Kidney tubule cell (primary cell): Measurements from ENCODE around the gene SEC14L1.
A peak's percentile ranks its signal among the peaks of the same experiment; 100 is the strongest.
"Not testable (repeated sequence)": the region's sequence is repeated elsewhere in the genome, so short reads cannot be mapped to it uniquely, and the experiment has no call there.

ENCODE experiments used
- DNase-seq: peaks from one replicate; pipeline ENCODE4 v3.0.0-alpha.2; 2018; ENCODE audit warnings: low spot score

SEC14L1 gene

DNA sequence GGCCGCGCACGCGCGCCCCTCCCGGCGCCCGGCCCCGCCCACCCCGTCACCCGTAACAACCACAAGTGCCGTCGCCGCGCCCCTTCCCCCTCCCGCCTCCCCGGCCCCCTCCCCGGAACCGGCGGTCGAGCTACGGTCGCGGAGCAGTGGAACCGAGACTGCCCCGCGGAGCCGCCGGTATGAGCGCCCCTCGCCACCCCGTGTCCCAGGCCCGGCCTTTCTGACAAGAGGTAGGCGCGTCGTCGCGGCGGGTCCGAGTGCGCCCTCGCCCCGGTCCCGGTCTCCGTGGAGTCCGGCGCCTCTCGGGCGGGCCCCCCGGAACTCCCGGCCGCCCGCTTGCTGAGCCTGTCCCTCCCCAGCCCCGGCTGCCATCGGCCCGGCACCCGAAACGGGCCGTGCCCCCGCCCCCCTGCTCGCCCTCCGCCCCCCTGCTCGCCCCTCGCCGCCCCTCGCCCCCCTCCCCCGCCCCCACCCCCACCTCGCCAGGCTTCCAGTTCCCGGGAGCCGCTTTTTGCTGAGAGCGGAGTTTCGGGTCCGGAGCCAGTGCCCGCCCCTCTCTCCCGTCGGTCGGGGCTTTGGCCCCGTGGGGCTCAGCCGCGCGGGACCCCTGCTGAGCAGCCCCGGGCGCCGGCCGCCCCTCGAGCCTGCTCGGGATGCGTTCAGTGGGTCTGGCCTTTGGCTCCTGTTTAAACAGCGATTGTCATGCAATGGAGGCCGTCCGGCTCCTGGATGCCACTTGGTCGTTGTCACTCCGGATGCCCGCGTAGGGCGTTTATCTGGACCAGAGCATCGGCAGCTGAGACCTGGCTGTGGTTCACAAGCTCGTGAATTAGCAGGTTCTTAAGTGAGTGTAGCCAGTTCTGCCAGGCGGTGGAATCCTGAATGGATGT lies at the start of gene SEC14L1:
Gene SEC14L1, plus strand, starts transcription at position 92 of the 890 bp plus-strand sequence. CDS start 2,628 bp downstream, outside the sequence.
- DNase-seq, result peak; percentile 64

DNA sequence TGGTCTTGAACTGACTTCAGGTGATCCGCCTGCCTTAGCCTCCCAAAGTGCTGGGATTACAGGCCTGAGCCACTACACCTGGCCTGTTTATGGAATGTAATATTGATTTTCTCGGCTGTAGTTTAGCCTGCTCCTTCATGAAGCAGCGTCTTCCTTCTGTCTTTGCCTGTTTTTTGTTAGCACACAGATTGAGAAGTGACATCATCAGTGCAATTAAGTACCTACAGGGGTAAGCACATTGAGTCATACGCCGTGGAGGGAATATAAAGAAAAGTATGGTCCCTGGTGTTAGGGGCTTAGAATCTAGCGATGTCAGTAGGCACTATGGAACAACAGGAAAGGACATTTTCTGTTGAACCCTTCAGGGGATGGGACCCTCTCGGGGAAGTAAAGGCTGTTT lies 48.7 kb upstream of the SEC14L1 start:
- DNase-seq, result no peak

DNA sequence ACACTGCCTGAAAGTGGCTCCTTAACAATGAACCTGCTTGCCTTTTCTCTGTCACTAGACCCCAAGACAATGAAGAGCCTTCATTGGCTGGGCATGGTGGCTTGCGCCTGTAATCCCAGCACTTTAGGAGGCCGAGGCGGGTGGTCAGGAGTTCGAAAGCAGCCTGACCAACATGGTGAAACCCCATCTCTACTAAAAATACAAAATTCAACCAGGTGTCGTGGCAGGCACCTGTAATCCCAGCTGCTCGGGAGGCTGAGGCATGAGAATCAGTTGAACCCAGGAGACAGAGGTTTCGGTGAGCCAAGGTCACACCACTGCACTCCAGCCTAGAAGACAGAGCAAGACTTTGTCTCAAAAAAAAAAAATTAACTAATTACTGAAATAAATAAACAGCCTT lies 45.3 kb upstream of the SEC14L1 start:
- no peak for DNase-seq

DNA sequence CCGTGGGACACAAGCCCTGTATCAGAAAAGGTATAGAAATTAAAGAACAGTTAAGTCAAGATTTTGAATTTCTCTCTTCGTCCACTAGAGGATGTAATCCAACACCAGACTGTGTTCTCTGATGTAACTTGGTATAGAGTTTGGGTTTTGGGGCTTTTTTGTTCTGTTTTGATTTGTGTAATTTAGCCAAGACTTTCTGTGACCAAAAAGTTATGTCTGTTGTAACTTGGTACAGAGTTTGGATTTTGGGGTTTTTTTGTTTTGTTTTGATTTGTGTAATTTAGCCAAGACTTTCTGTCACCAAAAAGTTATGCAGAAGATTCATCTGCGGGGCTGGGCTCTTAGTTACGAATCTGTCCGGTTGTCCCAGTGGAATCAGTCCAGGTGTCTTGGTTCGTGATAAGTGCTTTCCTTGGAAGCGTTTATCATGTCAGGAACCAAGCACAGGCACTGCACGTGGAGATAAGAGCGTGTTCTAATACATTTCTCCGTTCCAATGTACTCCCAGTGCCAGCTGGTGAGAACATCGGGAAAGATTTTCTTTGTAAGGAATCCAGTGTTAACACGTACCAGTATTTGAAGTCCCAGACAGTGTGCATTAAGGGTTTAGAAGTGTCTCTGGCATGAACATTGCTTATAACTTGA lies 44.1 kb upstream of the SEC14L1 start:
- DNase-seq, result peak; percentile 33

DNA sequence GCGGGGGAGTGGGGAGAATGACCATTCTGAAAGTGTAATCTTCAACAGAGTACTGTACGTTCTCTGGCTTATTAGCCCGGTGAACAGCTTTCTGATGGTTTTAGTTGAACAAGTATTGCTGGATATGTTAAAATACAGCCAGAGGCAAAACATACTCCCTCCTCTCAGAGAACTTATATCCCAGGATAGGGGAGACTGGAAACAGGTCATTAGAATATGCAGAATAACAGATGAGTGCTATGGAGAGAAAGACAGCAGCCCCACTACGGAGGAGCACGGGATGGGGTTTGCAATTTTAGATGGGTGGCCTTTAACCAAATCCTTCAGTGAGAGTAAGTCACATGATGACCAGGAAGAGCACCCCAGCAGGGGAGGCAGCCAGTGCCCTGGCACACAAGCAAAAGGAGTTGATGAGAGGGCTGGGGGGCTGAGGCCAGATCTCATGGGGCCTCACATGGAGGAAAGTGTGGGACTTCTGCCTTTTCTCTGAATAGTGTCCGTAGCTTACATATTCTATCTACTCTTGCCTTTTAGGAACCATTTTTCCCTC lies 43.1 kb upstream of the SEC14L1 start:
- no peak for DNase-seq

DNA sequence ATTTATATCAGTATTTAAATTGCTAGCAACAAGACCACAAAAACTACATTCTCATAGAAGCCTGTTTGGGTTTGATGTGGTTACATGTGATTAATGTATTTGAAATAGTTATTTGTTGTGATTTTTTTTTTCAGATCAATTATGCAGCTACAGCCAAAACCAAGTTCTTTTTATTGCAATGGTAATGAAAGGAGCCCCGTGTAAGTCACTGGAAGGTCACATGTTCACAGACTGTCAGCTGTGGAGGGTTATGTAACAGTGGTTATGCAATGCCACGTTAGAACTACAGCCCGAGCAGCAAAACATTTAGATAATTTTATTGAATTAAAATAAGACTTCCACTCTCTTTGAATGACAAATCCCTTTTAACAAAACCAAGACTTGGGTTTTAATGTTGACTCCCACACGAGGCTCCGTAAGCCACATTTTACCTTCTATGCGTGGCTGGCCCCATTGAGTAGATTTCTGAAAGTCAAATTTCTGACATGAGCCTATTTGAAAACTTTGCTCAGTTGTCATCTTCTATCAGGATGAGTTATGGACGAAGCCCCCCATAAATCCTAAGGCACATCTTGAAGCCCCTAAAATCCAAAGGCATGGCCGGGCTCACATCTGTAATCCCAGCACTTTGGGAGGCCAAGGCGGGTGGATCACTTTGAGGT lies 41.8 kb upstream of the SEC14L1 start:
- DNase-seq, result no peak

DNA sequence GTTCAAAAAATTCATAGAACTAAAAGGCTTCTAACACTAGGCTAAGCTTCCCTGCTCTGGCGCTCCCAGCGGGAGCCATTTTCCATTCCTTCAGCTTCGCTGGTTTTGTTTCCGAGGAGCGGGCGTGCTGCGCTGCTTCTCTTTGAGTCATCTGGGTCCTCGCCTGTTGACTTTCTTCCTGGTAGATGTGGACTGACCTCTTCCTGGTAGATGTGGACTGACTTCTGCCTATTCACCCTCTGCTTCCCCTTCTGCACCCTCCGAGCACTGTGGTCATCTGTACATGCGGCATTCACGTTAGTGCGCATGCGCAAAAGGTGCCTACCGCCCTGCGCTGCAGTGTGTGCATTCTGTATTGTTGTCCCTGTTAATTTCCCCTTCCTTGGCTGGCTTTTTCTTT lies 40.8 kb upstream of the SEC14L1 start:
- peak; percentile 67 for DNase-seq

DNA sequence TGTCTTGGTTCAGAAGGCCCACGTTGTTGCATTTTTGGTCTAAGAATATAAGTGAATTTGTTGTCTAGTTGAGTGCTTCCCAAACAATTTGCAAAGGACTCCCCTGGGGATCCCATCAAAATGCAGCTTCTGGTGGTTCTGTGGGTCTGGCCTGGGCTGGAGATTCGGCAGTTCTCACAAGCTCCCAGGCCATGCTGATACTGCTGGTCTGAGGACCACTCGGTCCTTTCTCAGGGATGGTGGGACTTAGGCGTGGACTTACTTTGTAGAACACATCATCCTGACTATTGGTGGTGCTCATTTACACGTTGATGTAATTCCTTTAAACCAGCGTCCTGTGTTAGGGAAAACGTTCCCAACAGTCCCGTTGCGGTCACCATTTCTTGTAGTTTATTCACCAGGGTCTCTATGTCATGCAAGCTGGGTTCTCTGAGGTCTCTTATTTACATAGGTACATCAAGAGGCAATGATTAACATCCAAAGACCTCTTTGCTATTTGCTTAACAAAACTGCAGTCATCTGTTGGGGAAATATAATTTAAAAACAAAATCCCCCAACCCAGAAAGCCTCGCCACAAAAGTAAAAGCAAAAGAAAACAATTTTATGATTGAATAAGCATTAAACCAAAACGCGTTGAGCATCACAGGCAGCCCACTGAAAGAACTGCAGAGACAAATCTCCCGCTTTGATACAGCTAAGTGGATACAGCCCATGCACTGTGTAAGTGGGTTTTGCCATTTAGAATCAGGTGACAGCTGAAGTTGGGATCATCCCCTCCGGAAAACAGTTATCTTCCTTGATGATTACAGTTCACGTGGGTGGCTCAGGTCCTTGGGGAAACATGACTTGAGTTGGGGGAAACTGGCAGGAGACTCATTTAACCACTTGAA lies 39.0 kb upstream of the SEC14L1 start:
- peak; percentile 75 for DNase-seq

DNA sequence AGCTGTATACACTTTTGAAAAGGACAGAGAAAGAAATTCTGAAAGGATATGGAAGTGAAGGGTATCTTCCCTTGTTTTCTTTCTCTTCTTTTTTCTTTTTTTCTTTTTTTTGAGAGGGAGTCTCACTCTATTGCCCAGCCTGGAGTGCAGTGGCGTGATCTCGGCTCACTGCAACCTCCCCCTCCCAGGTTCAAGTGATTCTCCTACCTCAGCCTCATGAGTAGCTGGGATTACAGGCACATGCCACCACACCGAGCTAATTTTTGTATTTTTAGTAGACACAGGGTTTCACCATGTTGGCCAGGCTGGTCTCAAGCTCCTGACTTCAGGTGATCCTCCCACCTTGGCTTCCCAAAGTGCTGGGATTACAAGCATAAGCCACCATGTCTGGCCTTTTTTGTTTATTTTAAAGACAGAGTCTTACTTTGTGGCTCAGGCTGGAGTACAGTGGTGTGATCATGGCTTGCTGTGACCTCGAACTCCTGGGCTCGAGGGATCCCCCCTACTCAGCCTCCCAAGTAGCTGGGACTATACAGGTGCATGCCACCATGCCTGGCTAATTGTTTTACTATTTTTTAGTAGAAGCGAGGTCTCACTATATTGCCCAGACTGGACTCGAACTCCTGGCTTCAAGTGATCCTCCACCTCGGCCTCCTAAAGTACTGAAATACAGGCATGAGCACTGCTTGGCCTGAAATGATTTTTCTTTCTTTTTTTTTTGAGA lies 38.2 kb upstream of the SEC14L1 start:
- DNase-seq, result not testable (repeated sequence)

DNA sequence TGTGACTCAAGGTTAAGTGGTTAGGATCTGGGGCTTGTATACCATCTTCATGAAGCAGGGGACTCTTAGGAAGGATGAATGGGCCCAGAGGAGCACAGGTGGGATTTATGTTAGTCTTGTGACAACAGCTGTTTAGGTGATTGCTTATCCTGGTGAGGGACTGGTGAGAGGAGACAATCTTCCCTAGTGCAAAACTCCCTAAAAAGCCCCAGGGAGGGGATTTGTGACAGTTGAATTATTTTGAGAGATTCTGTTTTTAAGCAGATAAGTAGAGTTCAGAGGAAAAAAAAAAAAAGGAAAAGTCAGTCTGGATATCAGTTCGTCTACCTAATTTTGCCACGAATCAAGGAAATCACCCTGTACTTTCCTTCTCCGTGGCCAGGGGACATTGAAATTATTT lies 35.1 kb upstream of the SEC14L1 start:
- no peak for DNase-seq

DNA sequence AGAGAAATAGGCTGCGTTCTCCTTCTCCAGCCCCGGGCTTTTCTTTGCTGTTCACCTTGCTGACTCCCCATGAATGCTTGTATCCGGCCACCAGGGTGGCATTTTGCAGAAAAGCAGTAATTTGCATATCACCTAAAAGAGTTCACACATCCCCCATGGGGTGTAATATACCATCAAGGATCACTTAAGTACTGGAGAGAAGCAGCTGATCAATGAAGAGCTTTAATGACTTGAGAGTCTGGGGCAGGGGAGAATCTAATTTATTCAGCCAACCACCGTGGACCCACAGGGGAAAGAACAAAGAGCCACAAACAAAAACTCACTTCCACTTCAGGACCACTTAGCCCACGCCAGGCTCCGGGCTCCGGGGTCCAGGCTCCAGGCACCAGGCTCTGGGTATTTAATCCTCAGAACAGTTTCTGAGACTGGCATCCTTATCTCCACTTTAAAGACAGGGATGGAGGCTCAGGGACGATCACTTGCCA lies 33.9 kb upstream of the SEC14L1 start:
- DNase-seq, result no peak

DNA sequence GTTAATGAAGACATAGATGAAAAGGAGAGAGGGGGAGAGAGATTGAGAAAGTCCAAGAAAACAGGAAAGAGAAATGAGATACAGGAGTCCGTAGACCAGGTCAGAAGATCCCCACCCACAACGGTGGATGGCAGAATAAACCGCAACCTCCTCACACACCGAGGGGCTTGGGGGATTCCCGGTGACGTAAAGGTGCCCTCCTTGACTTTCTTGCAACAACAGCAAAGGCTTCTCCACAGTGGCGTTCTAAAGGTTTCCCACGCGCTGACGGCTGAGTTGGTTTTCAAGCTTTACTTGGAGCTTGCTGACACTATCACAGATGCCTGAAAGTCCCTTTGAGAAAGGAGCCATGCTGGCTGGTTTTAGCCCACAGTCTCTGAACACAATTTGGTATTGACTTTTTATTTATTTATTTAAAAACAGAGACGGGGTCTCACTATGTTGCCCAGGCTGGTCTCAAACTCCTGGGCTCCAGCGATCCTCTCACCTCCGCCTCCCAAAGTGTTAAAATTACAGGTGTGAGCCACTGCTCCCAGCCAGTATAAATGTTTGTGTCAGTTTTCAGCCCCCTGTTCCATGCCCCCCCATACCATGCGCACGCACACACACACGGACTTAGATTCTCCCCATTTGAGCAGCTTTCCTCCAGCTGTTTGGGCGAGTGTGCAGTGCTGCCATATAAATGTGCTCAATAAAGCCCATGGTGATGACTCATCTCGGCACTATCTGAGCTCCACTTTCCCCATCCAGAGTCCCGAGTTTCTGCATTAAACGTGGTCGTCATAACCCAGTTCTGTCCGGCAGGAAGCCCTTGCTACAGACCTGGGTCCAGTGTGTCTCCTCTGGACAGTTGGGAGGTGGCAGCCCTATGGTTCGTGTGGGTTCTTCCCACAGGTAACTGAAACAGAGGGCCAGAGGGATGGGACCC lies 33.0 kb upstream of the SEC14L1 start:
- no peak for DNase-seq

DNA sequence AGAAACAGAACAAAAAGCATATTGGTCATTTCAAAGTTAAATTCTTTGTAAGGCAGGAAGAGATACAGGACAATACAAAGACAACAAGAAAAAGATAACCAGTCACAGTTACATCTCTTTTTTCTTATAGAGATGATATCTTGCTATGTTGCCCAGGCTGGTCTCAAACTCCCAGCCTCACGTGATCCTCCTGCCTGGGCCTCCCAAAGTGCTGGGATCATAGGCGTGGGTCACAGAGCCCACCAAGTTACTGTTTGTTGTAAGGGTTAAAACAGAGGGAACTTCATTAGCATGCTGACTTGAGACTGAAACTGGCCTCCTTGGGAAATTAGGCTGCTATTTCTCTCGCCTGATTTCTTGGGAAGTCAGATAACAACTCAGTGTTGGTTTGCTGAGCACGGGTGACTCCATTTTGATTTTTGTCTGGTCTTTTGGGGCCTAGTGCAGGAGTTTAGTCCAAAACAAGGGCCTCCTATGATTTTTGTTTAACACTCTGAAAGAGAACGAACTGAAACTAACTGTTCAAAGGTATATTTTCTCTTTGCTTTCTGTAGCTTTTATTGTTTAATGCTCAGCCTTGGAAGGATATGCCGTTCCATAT lies 31.5 kb upstream of the SEC14L1 start:
- DNase-seq, result no peak

DNA sequence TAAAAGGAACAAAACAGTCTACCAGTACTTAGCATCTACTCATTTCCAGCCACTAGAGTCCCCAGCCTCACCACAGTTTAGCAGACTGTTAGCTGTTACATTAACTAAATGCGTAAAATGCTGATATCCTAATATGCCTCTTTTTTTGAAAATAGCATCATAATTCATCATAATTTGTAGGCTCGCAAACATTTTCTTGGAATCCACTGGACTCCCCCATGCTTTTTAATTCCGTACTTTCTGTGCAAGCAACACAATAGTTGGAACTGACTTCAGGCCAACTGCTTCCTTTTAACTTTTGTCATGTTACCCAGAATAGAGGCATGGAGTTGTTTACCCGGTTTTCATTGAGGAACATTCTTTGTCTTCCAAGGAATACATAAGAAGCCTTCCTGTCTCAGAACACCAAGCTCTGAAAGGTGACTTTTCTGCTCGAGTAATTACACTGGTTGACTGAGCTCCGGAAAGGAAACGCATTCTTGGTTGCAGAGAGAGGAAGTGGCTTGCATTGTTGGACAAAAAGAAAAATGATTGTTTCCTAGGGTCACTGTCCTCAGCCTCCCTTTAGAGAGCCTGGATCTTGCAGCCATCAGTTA lies 30.9 kb upstream of the SEC14L1 start:
- peak; percentile 89 for DNase-seq

DNA sequence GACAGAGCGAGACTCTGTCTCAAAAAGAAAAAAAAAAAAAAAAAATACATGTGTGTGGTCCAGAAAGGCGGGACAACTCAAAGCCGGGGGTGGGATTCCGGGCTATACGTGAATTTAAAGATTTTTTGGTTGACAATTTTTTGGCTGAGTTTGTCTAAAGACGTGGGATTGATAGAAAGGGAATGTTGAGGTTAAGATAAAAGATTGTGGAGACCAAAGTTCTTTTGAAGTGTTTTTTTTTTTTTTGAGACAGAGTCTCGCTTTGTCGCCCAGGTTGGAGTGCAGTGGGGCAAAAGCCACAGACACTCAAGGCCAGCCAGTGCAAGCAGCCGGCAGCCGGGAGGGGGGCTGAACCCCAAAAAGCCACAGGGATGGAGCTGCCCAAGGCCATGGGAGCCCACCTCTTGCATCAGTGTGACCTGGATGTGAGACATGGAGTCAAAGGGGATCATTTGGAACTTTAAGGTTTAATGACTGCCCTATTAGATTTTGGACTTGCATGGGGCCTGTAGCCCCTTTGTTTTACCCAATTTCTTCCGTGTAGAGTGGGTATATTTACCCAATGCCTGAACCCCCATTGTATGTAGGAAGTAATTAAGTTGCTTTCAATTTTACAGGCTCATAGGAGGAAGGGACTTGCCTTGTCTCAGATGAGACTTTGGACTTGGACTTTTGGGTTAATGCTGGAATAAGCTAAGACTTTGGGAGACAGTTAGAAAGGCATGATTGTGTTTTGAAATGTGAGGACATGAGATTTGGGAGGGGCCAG lies 29.4 kb upstream of the SEC14L1 start:
- DNase-seq, result not testable (repeated sequence)

DNA sequence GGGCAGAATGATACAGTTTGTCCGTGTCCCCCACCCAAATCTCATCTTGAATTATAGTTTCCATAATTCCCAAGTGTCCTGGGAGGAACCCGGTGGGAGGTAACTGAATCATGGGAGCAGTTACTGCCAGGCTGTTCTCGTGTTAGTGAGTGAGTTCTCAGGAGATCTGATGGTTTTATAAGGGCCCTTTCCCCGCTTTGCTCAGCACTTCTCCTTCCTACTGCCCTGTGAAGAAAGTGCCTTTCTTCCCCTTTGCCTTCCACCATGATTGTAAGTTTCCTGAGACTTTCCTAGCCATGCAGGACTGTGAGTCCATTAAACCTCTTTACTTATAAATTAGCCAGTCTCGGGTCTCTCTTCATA lies 28.9 kb upstream of the SEC14L1 start:
- no peak for DNase-seq

DNA sequence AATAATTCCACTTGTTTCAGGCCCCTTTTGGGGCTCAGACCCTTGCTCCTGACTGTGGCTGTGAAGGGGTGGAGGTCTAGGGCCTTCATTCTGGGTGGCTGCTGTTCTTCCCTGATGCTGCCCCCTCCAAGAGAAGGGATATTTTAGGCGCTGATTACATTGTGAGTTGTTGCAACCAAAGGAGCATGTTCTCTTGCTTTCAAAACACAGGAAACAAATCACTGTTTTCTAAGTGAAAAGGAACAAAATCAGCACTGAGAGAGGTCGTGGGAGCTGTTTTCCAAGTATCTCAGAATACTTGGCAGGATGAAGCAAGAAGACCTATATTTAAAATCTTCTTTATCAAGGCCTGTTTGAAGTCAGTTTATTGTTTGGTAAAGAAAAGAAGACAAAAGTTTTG lies 25.3 kb upstream of the SEC14L1 start:
- no peak for DNase-seq

DNA sequence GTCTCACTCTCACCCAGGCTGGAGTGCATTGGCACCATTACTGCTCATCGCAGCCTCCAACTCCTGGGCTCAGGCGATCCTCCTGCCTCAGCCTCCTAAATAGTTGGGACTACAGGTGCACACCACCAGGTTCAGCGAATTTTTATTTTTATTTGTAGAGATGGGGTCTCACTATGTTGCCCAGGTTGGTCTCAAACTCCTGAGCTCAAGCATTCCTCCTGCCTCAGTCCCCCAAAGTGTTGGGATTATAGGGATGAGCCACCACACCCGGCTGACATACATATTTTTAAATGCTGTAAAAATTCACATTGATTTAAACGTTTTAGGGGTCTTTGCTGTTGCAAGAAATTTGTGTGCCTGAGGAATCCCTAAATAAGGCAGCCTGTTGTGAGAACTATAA lies 24.8 kb upstream of the SEC14L1 start:
- no peak for DNase-seq
